Kidney glomerular epithelial cell (primary cell): ENCODE data around the gene PER2.
A peak's percentile ranks its signal among the peaks of the same experiment; 100 is the strongest.
"Not testable (repeated sequence)": the region's sequence is repeated elsewhere in the genome, so short reads cannot be mapped to it uniquely, and the experiment has no call there.

Experiments
- DNase-seq: peaks from one replicate; lab custom pipeline; 2025; lab: John Stamatoyannopoulos, UW

PER2 gene

GRCh38 chr2:238286551-238286950 lies 1.9 kb downstream of the PER2 start:
- peak; percentile 58 for DNase-seq

- no peak for DNase-seq
These were observed 2.3 kb downstream of the PER2 start for GRCh38 chr2:238286095-238286494.

- peak; percentile 89 for DNase-seq
These were observed 2.7 kb downstream of the PER2 start for GRCh38 chr2:238285653-238286082.

GRCh38 chr2:238284802-238285515 lies 3.5 kb downstream of the PER2 start:
- DNase-seq = no peak

GRCh38 chr2:238282861-238283738 lies 5.3 kb downstream of the PER2 start:
- no peak for DNase-seq

GRCh38 chr2:238281826-238282480 lies 6.5 kb downstream of the PER2 start:
- no peak for DNase-seq

- no peak for DNase-seq
These were observed 8.2 kb downstream of the PER2 start for GRCh38 chr2:238280083-238280825.

GRCh38 chr2:238279324-238279682 lies 9.1 kb downstream of the PER2 start:
- no peak for DNase-seq

GRCh38 chr2:238278626-238279323 lies 9.6 kb downstream of the PER2 start:
- DNase-seq = no peak

GRCh38 chr2:238277695-238278094 lies 10.7 kb downstream of the PER2 start:
- DNase-seq = no peak

GRCh38 chr2:238274152-238274865 lies 14.1 kb downstream of the PER2 start:
- DNase-seq = no peak

GRCh38 chr2:238273433-238273832 lies 15.0 kb downstream of the PER2 start:
- DNase-seq = not testable (repeated sequence)

- no peak for DNase-seq
These were observed 16.3 kb downstream of the PER2 start for GRCh38 chr2:238272156-238272555.

GRCh38 chr2:238271686-238272085 lies 16.7 kb downstream of the PER2 start:
- not testable (repeated sequence) for DNase-seq

- no peak for DNase-seq
These were observed 17.3 kb downstream of the PER2 start for GRCh38 chr2:238271061-238271554.

- no peak for DNase-seq
These were observed 17.8 kb downstream of the PER2 start for GRCh38 chr2:238270606-238271005.

GRCh38 chr2:238269741-238270140 lies 18.7 kb downstream of the PER2 start:
- no peak for DNase-seq

GRCh38 chr2:238267884-238268680 lies 20.3 kb downstream of the PER2 start:
- no peak for DNase-seq

GRCh38 chr2:238267341-238267710 lies 21.1 kb downstream of the PER2 start:
- DNase-seq = peak; percentile 56

GRCh38 chr2:238265605-238266004 lies 22.8 kb downstream of the PER2 start:
- DNase-seq = no peak
